Measurements from ENCODE around the gene ANO7. TPM values are rescaled to one million over a fixed set of nuclear protein-coding genes. Genes with fewer than 3 reads are reported as not detected.

ANO7 gene
- total RNA-seq, 3 donors from 2014 or later (not counting 1 experiment from before 2014, with no cell fraction given), result 0.97 to 1.4 (median 1.1) TPM

- no peaks in the 10 kb centered on the region for H3K36me3 ChIP-seq (ENCODE audit: control insufficient read depth, insufficient read depth, low read length)
- H3K9me3 ChIP-seq (ENCODE audit: control insufficient read depth, insufficient read depth, low read length), result no peaks in the 10 kb centered on the region
- 2% methylated on average over 56 of the region's 77 CpGs for WGBS (ENCODE audit: insufficient coverage)
- Mint-ChIP-seq H3K4me3 (peak overlapping the region; percentile 82), H3K9me3 (no peaks in the 10 kb centered on the region), H3K4me1 (peaks cover 12 to 16% of the 10 kb centered on the region in 2 donors), H3K36me3 (no peaks in the 10 kb centered on the region), H3K27ac (peak overlapping the region in 1 of 2 donors; percentile 86), H3K27me3 (ENCODE audit: low read depth in 2 of 2) (no peaks in the 10 kb centered on the region)
- ATAC-seq (peak; percentile 31 to 69 (median 61)), DNase-seq (peak; percentile 59 to 62)
- H3K4me1 ChIP-seq (ENCODE audit: control insufficient read depth, insufficient read depth, low read length), result peaks cover 12% of the 10 kb centered on the region
- H3K27ac ChIP-seq (ENCODE audit: low read length), result peak overlapping the region; percentile 34
- intact Hi-C loops (cut with micrococcal nuclease), result no loop called here
- H3K27me3 ChIP-seq (ENCODE audit: control insufficient read depth, insufficient read depth, low read length), result no peaks in the 10 kb centered on the region
- no peak for TF ChIP-seq CTCF (IDR thresholded peaks at IDR 0.05)
- peak overlapping the region; percentile 42 for H3K4me3 ChIP-seq (ENCODE audit: low read length)
These were observed 29.0 kb downstream of the ANO7 start for GRCh38 chr2:241217320-241218031.

- Histone ChIP-seq H3K36me3 (ENCODE audit: control insufficient read depth, insufficient read depth, low read length) (no peaks in the 10 kb centered on the region), H3K4me1 (ENCODE audit: control insufficient read depth, insufficient read depth, low read length) (peaks cover 12% of the 10 kb centered on the region), H3K9me3 (ENCODE audit: control insufficient read depth, insufficient read depth, low read length) (no peaks in the 10 kb centered on the region), H3K4me3 (ENCODE audit: low read length) (peak overlapping the region; percentile 33), H3K27ac (ENCODE audit: low read length) (no peak overlapping the region), H3K27me3 (ENCODE audit: control insufficient read depth, insufficient read depth, low read length) (no peaks in the 10 kb centered on the region)
- Mint-ChIP-seq H3K27ac (peak overlapping the region; percentile 80 to 86), H3K4me1 (peaks cover 12 to 16% of the 10 kb centered on the region in 2 donors), H3K4me3 (peak overlapping the region; percentile 95), H3K27me3 (ENCODE audit: low read depth in 2 of 2) (no peaks in the 10 kb centered on the region), H3K9me3 (no peaks in the 10 kb centered on the region), H3K36me3 (no peaks in the 10 kb centered on the region)
- peak; percentile 57 to 64 (median 60) for ATAC-seq
- peak; percentile 51 to 72 for DNase-seq
- intact Hi-C loops (cut with micrococcal nuclease), result no loop called here
- TF ChIP-seq CTCF (IDR thresholded peaks at IDR 0.05), result no peak
- WGBS (ENCODE audit: insufficient coverage), result under 1% methylated on average over 69 of the region's 83 CpGs
These were observed 29.9 kb downstream of the ANO7 start for GRCh38 chr2:241218131-241219029.

- TF ChIP-seq CTCF (IDR thresholded peaks at IDR 0.05), result no peak
- no peaks in the 10 kb centered on the region for H3K27me3 Mint-ChIP-seq (ENCODE audit: low read depth in 2 of 2)
- ATAC-seq (no peak), DNase-seq (no peak)
- H3K9me3 ChIP-seq (ENCODE audit: control insufficient read depth, insufficient read depth, low read length), result no peaks in the 10 kb centered on the region
- peak overlapping the region; percentile 95 for H3K4me3 Mint-ChIP-seq
- no peaks in the 10 kb centered on the region for H3K36me3 ChIP-seq (ENCODE audit: control insufficient read depth, insufficient read depth, low read length)
- 39% methylated on average over 2 of the region's 4 CpGs for WGBS (ENCODE audit: insufficient coverage)
- no peaks in the 10 kb centered on the region for H3K9me3 Mint-ChIP-seq
- peak overlapping the region; percentile 80 to 86 for H3K27ac Mint-ChIP-seq
- peaks cover 12 to 16% of the 10 kb centered on the region in 2 donors for H3K4me1 Mint-ChIP-seq
- peaks cover 12% of the 10 kb centered on the region for H3K4me1 ChIP-seq (ENCODE audit: control insufficient read depth, insufficient read depth, low read length)
- H3K27ac ChIP-seq (ENCODE audit: low read length), result no peak overlapping the region
- H3K36me3 Mint-ChIP-seq, result no peaks in the 10 kb centered on the region
- no peak overlapping the region for H3K4me3 ChIP-seq (ENCODE audit: low read length)
- intact Hi-C loops (cut with micrococcal nuclease), result no loop called here
- H3K27me3 ChIP-seq (ENCODE audit: control insufficient read depth, insufficient read depth, low read length), result no peaks in the 10 kb centered on the region
These were observed 30.5 kb downstream of the ANO7 start for GRCh38 chr2:241219030-241219382.
